ENCODE measurements around the gene COL6A3.

- no peak for TF ChIP-seq POLR2A (IDR thresholded peaks at IDR 0.05)
- TF ChIP-seq CTCF (IDR thresholded peaks at IDR 0.05): no peak
These were observed 89.1 kb downstream of the COL6A3 start for GRCh38 chr2:237324837-237325236.
